Prostate gland (tissue), 2 donors: ENCODE measurements around the gene ROBO1. TPM values are rescaled to one million over a fixed set of nuclear protein-coding genes. Genes with fewer than 3 reads are reported as not detected.

Experiments used
- DNase-seq: peaks from one replicate; pipeline ENCODE4 v3.0.0-alpha.2; 2019; ENCODE audit warnings: low spot score
- H3K27ac ChIP-seq, 2 donors: fragments of 200-600 bp; sonication (generic); 2 replicates each; pipeline ENCODE4 v1.5.1; 2017 to 2019
- H3K27me3 ChIP-seq: fragments of 200-600 bp; sonication (generic); replicated peaks from 2 replicates; pipeline ENCODE4 v1.5.1; 2019; ENCODE audit not compliant: insufficient read depth
- H3K36me3 ChIP-seq, 2 donors: fragments of 200-600 bp; sonication (generic); 1 replicate in 1 of 2; 2 replicates in 1 of 2; pipeline versions ENCODE4 v1.5.1 to v1.8.1; 2017 to 2019
- H3K4me1 ChIP-seq: fragments of 200-600 bp; sonication (generic); replicated peaks from 2 replicates; pipeline ENCODE4 v1.5.1; 2019
- H3K4me3 ChIP-seq, 2 donors: fragments of 200-600 bp; sonication (generic); 2 replicates each; pipeline ENCODE4 v1.5.1; 2017 to 2019
- H3K9me3 ChIP-seq: fragments of 200-600 bp; sonication (generic); 2 replicates; pipeline ENCODE4 v1.5.1; 2017
- POLR2A ChIP-seq: fragments of 450-650 bp; IDR thresholded peaks from one replicate; pipeline ENCODE4 v1.6.1; 2016; ENCODE audit warnings: antibody characterized with exemption, mild to moderate bottlenecking
- POLR2AphosphoS5 ChIP-seq: sonication (generic); formaldehyde crosslinking; IDR thresholded peaks from one replicate; pipeline ENCODE4 v1.6.1; 2017; ENCODE audit warnings: antibody characterized with exemption
- WGBS: methylation state at CpG from one replicate; pipeline ENCODE4 v1.1.5; 2018; 5-methylcytosine and 5-hydroxymethylcytosine counted together
- intact Hi-C: fragments of 100-400 bp; cut with DNase I; formaldehyde crosslinking; loops from one replicate; pipeline ENCODE4 v1.14.2; 2022
- total RNA-seq, 2 donors: library from RNA; depleted of rRNA; stranded (reverse); fragments of >200 nt; gene quantifications; one replicate each; pipeline ENCODE4 v1.1.0, GENCODE V29; 2016
- TF ChIP-seq, protein P1 (sequence below), 4 experiments: fragments of 200-600 bp in 2 of 4; fragments of 450-650 bp in 2 of 4; sonication (generic) in 2 of 4; IDR thresholded peaks; 1 replicate in 3 of 4; 2 replicates in 1 of 4; pipeline ENCODE4 v1.5.1; 2016 to 2019; ENCODE audit warnings: antibody characterized with exemption in 4 of 4, mild to moderate bottlenecking in 2 of 4, moderate library complexity in 2 of 4

Gene ROBO1
- total RNA-seq, 2 donors from 2014 or later = 37.6 to 50.8 TPM

DNA sequence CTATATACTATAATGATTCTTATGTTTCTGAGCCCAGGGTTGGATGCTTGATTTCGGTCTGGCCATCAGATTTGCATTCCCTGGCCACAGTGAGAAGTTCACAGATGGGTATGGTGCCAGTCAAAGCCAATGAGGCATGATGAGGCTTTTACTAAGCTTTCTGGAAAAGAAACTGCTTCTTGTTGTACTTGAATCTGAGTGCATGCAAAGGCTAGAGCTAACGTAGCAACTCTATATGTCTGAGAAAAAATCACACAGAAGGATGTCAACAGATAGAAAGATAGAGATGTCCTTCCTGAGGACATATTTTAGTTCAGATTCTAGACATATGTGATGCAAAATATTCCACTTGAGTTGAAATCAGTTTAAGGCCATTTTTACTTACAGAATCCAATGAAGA is 608.1 kb downstream of the ROBO1 start:
- no peaks in the 10 kb centered on the region for H3K36me3 ChIP-seq
- no peaks in the 10 kb centered on the region for H3K4me1 ChIP-seq
- no peak overlapping the region for H3K27ac ChIP-seq
- no peak for DNase-seq
- intact Hi-C loops = no loop called here
- WGBS = 75% methylated on average over 2 of the region's 2 CpGs
- H3K4me3 ChIP-seq = no peak overlapping the region
- TF ChIP-seq POLR2A = no peak
- TF ChIP-seq, protein P1, sequence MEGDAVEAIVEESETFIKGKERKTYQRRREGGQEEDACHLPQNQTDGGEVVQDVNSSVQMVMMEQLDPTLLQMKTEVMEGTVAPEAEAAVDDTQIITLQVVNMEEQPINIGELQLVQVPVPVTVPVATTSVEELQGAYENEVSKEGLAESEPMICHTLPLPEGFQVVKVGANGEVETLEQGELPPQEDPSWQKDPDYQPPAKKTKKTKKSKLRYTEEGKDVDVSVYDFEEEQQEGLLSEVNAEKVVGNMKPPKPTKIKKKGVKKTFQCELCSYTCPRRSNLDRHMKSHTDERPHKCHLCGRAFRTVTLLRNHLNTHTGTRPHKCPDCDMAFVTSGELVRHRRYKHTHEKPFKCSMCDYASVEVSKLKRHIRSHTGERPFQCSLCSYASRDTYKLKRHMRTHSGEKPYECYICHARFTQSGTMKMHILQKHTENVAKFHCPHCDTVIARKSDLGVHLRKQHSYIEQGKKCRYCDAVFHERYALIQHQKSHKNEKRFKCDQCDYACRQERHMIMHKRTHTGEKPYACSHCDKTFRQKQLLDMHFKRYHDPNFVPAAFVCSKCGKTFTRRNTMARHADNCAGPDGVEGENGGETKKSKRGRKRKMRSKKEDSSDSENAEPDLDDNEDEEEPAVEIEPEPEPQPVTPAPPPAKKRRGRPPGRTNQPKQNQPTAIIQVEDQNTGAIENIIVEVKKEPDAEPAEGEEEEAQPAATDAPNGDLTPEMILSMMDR (IDR thresholded peaks at IDR 0.05) = no peak
- TF ChIP-seq POLR2AphosphoS5 = no peak
- H3K9me3 ChIP-seq = no peaks in the 10 kb centered on the region
- H3K27me3 ChIP-seq = no peaks in the 10 kb centered on the region

DNA sequence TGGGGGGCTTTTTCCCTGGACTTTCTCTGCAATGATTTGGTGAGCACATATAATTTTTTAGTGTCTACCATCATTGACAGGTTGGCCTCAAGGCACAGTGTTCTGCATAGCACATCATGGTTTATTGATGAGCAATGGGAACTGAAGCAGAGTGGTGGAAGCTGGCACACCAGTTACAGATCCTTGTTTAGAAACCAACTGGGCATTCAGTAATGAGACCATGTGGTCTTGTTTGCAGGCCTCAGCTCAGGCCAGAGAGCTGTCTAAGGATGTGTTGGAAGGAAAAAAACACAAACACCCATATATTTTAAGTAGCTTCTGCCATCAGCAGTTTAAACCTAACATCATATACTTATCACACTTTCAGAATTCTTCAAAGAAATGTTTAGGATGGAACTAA is 610.6 kb downstream of the ROBO1 start:
- no peaks in the 10 kb centered on the region for H3K9me3 ChIP-seq
- intact Hi-C loops = no loop called here
- H3K4me3 ChIP-seq = no peak overlapping the region
- H3K27ac ChIP-seq = no peak overlapping the region
- no peak for DNase-seq
- H3K36me3 ChIP-seq = no peaks in the 10 kb centered on the region
- TF ChIP-seq POLR2AphosphoS5 = no peak
- no peak for TF ChIP-seq POLR2A
- TF ChIP-seq, protein P1 (IDR thresholded peaks at IDR 0.05) = no peak
- H3K27me3 ChIP-seq = no peaks in the 10 kb centered on the region
- H3K4me1 ChIP-seq = no peaks in the 10 kb centered on the region

DNA sequence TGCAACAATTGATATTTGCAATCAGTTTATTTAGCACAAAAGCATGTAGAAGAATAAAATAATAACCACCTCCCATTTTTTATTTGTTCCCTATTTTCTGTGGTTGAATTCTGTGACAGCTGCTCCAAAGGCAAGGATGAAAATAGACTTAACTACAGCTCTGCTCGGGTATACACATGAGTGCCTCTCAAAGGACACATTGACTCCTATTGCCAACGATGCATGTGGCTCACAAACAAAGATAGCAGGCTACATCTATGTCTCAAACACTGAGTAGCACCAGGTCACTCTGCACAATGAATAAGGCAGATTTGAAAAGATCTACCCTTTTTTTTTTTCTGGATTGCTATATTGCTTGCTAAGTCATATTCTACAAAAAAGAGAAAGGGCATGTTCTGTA is 612.9 kb downstream of the ROBO1 start:
- Histone ChIP-seq H3K27me3 (no peaks in the 10 kb centered on the region), H3K9me3 (no peaks in the 10 kb centered on the region), H3K27ac (no peak overlapping the region), H3K36me3 (no peaks in the 10 kb centered on the region), H3K4me1 (no peaks in the 10 kb centered on the region), H3K4me3 (no peak overlapping the region)
- WGBS = 55% methylated on average over 2 of the region's 2 CpGs
- DNase-seq = no peak
- intact Hi-C loops = no loop called here
- no peak for TF ChIP-seq POLR2AphosphoS5
- TF ChIP-seq, protein P1 (IDR thresholded peaks at IDR 0.05) = no peak

DNA sequence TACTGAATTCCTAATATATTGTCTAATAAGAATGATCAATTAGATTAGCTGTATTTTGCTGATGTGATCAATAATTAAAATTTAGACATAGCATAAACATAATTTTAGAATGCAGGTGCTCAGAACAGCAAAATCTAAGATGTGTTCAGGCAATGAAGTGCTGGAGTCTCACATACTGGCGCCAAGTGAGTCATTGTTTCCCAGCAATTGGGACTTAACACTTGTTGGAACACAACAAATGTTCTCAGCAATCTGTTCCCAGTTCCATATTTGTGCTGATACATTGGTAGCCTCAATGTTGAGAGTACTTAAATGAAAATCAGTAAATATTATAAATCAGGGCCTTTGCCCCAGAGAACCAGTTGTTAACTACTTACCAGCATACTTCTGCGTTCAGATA is 619.0 kb downstream of the ROBO1 start:
- Histone ChIP-seq H3K4me1 (no peaks in the 10 kb centered on the region), H3K36me3 (no peaks in the 10 kb centered on the region), H3K27me3 (no peaks in the 10 kb centered on the region), H3K4me3 (no peak overlapping the region), H3K27ac (no peak overlapping the region), H3K9me3 (no peaks in the 10 kb centered on the region)
- intact Hi-C loops = no loop called here
- 96% methylated on average over 2 of the region's 2 CpGs for WGBS
- no peak for DNase-seq
- TF ChIP-seq, protein P1 (IDR thresholded peaks at IDR 0.05) = no peak
- TF ChIP-seq POLR2AphosphoS5 (no peak), POLR2A (no peak)

DNA sequence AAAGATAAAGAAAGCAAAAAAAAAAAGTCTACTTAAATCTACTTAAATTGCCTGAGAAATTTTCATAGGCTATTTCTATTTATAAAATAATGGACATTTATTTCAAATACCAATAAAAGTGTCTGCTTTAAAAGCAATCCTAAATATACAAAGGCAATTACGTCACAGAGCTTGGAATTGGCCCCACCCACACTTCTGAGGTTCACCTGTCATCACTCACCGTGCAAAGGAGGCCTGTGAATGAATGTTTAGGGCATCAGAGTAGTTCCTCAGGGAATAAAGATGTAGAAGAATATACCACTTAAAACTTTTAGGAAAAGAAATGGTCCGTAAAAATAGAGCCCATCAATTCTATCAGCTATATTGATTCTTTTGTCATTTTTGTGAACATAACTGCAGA is 621.8 kb downstream of the ROBO1 start:
- intact Hi-C loops = no loop called here
- TF ChIP-seq, protein P1 (IDR thresholded peaks at IDR 0.05) = no peak
- TF ChIP-seq POLR2AphosphoS5 (no peak), POLR2A (no peak)

More for the DNA sequence above, 621.8 kb downstream of the ROBO1 start:
- no peak overlapping the region for H3K27ac ChIP-seq
- H3K4me1 ChIP-seq = no peaks in the 10 kb centered on the region
- no peak for DNase-seq
- no peaks in the 10 kb centered on the region for H3K27me3 ChIP-seq
- WGBS = 54% methylated on average over 3 of the region's 3 CpGs
- no peaks in the 10 kb centered on the region for H3K36me3 ChIP-seq
- H3K4me3 ChIP-seq = no peak overlapping the region
- H3K9me3 ChIP-seq = no peaks in the 10 kb centered on the region
